ENCODE results near the gene ARF3.

Gene ARF3

DNA sequence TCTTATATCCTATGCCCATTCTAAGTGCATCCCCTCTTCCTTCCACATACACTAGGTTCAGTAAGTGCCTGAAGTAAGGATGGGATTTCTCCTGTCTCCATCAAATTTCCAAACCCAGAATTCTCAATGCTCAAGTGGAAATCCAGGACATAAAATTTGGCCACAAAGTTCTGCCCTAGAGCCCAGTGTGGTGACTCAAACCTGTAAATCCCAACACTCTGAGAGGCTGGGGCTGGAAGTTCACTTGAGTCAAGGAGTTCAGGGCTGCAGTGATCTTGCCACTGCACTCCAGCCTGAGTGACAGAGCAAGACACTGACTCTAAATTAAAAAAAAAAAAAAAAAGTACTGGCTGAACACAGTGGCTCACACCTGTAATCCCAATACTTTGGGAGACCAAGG lies 4.5 kb upstream of the ARF3 start:
- no peak for DNase-seq

GRCh38 chr12:48961331-48961730 lies 4.0 kb upstream of the ARF3 start:
- DNase-seq = no peak

DNA sequence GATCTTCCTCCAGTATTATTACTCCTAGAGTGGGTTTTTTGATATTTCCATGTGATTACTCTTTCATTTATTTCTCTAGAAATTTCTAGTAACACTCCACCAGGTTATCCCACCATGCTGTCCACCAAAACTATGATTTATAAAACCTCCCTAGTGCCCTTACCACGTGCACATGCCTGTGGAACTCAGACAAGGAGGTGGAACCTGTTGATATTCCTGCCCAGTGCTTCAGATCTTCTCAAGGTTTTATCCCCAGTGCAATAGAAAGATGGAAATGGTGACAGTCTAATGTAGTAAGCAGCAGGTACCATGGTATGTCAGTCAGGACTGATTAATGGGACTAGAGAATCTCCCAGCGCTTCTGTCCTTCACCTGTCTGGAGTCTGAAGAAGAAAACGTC lies 3.5 kb upstream of the ARF3 start:
- no peak for DNase-seq

GRCh38 chr12:48958049-48958388 lies 732 bp upstream of the ARF3 start:
- no peak for DNase-seq

- DNase-seq = peak; percentile 90
Measured at GRCh38 chr12:48956279-48957140, 777 bp downstream of the ARF3 start.

- peak; percentile 64 for DNase-seq
Measured at GRCh38 chr12:48954841-48955501, 2.3 kb downstream of the ARF3 start.

DNA sequence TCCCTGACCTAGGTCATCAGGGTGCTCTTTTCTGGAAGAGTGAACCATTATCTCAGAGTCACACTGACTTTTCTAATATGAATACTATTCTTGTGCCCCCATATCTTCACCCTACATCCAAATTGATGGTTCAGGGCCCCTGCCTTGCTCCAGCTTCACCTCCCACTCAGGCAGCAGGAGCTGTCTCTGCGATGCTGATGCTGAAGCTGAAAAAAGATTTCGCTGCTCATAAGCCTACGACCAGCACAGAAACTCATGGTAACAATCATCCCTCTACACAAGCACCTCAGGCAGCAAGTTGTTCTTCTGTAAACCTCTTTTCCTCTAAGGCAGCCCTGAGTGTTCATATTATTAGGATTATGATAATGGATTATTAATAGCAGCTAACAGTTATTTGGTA lies 3.2 kb downstream of the ARF3 start:
- DNase-seq = no peak

GRCh38 chr12:48952691-48953090 lies 4.6 kb downstream of the ARF3 start:
- no peak for DNase-seq

- no peak for DNase-seq
Measured at GRCh38 chr12:48947727-48948126, 9.6 kb downstream of the ARF3 start.

DNA sequence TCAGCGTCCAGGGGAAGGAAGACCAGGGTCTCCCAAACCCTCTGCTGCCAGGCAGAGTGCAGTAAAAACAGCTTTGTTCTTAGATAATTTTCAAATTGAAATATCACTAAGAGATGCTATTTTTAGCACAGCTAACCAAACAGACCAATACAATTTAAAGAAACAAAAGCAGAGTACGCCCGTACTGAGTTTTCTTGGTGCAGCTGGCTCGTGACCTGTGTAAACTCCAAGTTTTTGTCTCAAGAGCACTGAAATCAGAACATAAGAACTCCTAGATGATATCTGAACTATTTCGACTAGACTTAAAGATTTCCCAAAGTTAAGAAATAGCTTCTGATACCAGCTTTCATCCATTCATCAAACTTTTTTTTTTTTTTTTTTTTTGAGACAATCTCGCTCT lies 10.3 kb downstream of the ARF3 start:
- DNase-seq = no peak

DNA sequence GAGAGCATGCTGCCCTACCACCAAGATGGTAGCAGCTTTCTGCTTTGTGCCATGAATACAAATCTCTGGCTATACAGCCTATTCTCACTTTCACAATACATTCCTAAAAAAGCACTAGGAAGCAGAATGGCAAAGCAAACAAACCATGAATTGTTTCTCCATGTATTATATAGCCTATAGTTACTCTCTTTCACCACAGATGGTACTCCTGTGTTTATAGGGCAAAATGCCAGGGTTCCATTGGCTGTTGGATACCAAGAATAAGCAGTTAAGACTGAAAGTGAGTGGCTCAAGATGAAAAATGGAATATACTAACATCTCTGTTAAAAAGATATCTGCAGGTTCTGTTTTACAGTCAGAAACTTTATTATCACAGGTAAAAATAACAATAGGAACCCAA lies 11.1 kb downstream of the ARF3 start:
- no peak for DNase-seq

- no peak for DNase-seq
Measured at GRCh38 chr12:48943221-48943620, 14.1 kb downstream of the ARF3 start.

DNA sequence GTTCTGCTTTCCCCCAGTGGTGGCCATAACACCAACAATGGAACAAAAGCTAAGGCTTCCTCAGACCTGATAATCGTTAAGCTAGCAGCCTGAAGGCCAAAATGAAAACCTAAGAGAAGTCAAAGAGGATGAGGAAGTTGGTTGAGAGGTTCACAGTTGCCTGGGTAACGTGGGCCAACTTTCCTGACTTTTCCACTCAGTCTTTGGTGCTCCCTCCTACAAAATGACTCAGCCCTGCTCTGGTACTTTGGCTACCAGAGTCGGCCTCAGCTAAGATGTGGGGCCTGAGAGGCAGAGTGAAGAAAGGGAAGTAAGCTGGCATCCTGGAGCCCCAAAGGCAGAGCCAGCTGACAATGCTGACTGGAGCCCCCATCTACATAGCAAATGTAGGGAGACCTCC lies 17.1 kb downstream of the ARF3 start:
- peak; percentile 15 for DNase-seq

- no peak for DNase-seq
Measured at GRCh38 chr12:48938805-48939204, 18.5 kb downstream of the ARF3 start.

DNA sequence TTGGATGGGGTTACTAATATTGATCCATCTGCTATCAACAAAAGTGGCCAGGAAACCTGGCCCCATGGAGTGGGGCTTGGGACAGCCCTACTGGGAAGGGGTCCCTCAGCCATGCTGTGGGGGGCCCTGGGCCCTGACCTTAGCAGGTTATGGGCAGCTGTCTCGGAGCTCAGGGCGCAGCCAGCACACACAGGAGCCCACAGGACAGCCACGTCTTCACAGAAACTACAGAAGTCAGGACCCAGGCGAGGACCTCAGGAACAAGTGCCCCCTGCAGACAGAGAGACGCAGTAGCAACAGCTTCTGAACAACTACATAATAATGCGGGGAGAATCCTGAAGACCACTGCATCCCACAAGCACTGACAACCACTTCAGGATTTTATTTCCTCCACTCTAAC lies 20.1 kb downstream of the ARF3 start:
- DNase-seq = peak; percentile 30

DNA sequence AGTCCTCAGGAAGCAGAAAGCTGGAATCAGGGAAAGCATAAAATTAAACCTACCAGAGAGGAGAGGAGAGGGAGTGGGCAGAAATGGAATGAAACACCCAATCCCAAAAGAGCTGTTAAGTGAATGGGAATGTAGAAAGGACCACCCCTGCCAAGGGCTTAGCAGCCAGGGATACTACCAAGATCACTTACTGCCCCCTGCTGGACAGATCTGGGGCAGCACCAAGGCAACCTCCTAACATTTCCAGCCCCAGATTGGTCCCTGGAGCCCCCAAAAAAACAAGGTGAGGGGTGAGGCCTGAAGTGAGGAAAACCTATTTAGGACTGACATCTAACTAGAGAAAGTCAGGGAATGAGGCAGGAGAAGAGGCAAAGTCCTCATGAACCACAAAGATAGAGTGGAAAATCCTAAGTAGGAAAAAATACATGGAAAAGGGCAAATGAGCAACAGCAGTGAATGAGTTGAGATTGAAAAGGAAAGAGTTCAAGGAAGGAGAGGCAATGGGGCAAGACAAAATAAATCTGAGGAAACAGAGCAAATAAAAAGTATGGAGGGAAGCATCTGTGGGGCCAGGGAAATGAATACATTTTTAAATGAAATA lies 20.8 kb downstream of the ARF3 start:
- DNase-seq = peak; percentile 87

- peak; percentile 45 for DNase-seq
Measured at GRCh38 chr12:48934312-48934706, 23.0 kb downstream of the ARF3 start.

GRCh38 chr12:48933664-48934311 lies 23.5 kb downstream of the ARF3 start:
- DNase-seq = no peak

DNA sequence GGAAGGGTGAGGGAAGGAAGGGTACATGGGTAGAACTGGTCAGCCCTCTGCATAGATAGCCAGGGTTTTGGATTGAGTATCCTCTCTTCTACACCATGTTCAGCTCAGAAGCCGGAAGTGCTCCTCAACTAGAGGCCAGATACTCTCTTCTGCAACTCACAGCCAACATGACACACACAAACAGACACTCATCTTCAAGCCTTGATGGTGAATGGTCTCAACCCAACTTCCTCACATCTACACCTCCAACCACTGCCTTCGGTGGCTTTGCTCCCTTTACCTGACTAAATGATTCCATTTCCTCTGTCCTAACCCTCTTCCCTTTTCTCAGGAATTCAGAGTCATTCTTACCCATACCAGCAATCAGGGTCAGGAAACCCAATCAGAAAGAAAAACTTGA lies 24.4 kb downstream of the ARF3 start:
- DNase-seq = no peak

- DNase-seq = no peak
Measured at GRCh38 chr12:48930475-48930874, 26.8 kb downstream of the ARF3 start.

DNA sequence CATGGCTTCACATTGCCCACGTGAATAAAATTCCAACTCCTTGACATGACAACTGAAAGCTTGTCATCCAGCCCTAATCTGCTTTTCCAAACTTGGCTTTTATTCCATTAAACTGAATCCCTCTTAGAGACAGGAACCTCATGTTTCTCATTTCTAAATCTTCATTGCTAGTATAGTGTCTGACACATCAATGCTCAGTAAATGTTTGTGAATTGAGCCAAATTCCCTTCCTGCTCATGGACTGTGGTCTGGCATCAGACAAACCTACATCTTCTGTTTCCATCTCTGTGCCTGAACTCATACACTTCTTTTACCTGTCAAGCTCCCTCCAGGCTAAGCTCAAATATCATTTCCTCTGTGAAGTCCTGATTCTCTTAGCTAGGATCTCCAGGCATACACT lies 27.7 kb downstream of the ARF3 start:
- no peak for DNase-seq

DNA sequence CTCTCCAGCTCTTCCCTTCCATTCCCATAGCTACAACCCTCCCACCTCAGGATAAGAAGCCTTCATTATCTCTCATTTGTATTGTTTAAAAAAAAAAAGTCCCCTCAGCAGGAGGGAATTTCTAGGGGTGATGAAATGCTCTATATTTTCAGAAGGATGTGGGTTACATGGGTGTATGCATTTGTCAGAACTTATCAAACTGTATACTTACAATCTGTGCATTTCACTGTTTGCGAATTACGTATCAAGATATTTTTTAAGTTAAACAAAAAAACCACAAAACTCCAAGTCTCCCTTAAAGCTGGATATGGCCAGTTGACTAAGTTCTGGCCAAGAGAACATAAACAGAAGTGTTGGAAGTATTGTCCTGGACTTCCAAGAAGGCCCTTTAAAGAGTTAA lies 30.0 kb downstream of the ARF3 start:
- DNase-seq = no peak

DNA sequence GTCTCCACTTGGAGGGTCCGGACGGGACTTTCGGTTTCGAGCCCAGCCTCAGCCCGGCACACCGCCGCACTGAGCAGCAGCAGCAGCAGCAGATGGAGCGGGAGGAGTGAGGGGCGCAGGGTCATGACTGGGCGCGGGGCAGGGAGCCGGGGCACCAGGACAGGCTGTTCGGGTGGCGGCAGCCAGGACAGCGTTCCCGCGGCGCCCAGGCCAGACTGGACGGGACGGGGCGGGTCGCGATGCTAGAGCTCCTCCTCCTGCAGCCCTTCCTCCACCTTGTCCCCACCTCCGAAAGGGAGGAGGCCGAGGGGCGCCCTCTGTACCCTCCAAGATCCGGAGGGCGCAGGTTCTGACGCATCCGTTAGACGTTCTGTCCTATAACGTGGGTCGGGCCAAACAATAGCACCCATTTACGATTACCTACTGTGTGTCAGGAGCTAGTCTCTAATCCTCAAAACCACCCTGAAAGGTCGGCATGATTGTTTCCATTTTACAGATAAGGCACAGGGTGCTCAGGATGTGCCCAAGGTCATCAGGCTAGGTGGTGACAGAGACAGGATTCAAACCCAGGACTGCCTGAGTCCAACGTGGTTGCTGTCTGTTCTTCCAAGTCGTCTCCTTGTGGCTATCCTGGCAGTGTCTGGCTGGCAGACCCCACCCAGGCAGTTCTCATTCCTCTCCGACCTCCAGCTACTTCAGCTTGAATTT lies 31.8 kb downstream of the ARF3 start, which contains the start of gene FKBP11:
Gene FKBP11, minus strand, starts transcription at position 189 of the 708 bp plus-strand sequence. Its CDS starts 64 bp downstream, at position 125.
- DNase-seq = peak; percentile 79
